Neural progenitor cell (in vitro differentiated cells): ENCODE measurements around the gene KRTAP5-5. TPM values are rescaled to one million over a fixed set of nuclear protein-coding genes. Genes with fewer than 3 reads are reported as not detected.

Source experiments
- DNase-seq: peaks from one replicate; pipeline ENCODE4 v3.0.0-alpha.2; 2016; ENCODE audit warnings: low spot score
- H2AFZ ChIP-seq: fragments of 200-600 bp; sonication (generic); replicated peaks from 2 replicates; pipeline ENCODE4 v1.6.1; 2016; ENCODE audit warnings: antibody characterized with exemption
- H3F3A ChIP-seq: fragments of 200-600 bp; sonication (generic); 2 replicates; pipeline ENCODE4 v1.6.1; 2016; ENCODE audit warnings: antibody characterized with exemption, low read depth
- H3K27ac ChIP-seq: fragments of 200-600 bp; sonication (generic); 2 replicates; pipeline ENCODE4 v1.5.1; 2016; ENCODE audit warnings: mild to moderate bottlenecking
- H3K27me3 ChIP-seq: fragments of 200-600 bp; sonication (generic); 2 replicates; pipeline ENCODE4 v1.6.1; 2016; ENCODE audit warnings: mild to moderate bottlenecking, moderate library complexity
- H3K36me3 ChIP-seq: fragments of 200-600 bp; sonication (generic); 2 replicates; pipeline ENCODE4 v1.5.1; 2016
- H3K4me1 ChIP-seq: fragments of 200-600 bp; sonication (generic); 2 replicates; pipeline ENCODE4 v1.6.1; 2016; ENCODE audit warnings: mixed run types
- H3K4me2 ChIP-seq: fragments of 200-600 bp; sonication (generic); 2 replicates; pipeline ENCODE4 v1.6.1; 2016
- H3K4me3 ChIP-seq: fragments of 200-600 bp; sonication (generic); 2 replicates; pipeline ENCODE4 v1.5.1; 2016
- H3K79me2 ChIP-seq: fragments of 200-600 bp; sonication (generic); 2 replicates; pipeline ENCODE4 v1.6.1; 2016; ENCODE audit warnings: low read depth
- H3K9ac ChIP-seq: fragments of 200-600 bp; sonication (generic); 2 replicates; pipeline ENCODE4 v1.6.1; 2016
- H3K9me3 ChIP-seq: fragments of 200-600 bp; sonication (generic); 2 replicates; pipeline ENCODE4 v1.5.1; 2016; ENCODE audit warnings: low read depth
- H4K20me1 ChIP-seq: fragments of 200-600 bp; sonication (generic); 2 replicates; pipeline ENCODE4 v1.6.1; 2016; ENCODE audit warnings: low read depth
- H3K27ac Mint-ChIP-seq: 3 replicates; pipeline ENCODE4 v1.8.0; 2021; ENCODE audit warnings: mixed read lengths
- H3K27me3 Mint-ChIP-seq: 2 replicates; pipeline ENCODE4 v1.8.0; 2022; ENCODE audit warnings: low read depth, mild to moderate bottlenecking, inconsistent platforms, moderate library complexity, mixed read lengths; ENCODE audit not compliant: insufficient read depth
- H3K36me3 Mint-ChIP-seq: 3 replicates; pipeline ENCODE4 v1.8.0; 2021; ENCODE audit warnings: mixed read lengths
- H3K4me1 Mint-ChIP-seq: 3 replicates; pipeline ENCODE4 v1.8.0; 2021; ENCODE audit warnings: mixed read lengths
- H3K4me3 Mint-ChIP-seq: 3 replicates; pipeline ENCODE4 v1.8.0; 2021; ENCODE audit warnings: mild to moderate bottlenecking, moderate library complexity, mixed read lengths
- H3K9me3 Mint-ChIP-seq: 3 replicates; pipeline ENCODE4 v1.8.0; 2020; ENCODE audit warnings: mixed read lengths
- CTCF ChIP-seq: fragments of 200-600 bp; sonication (generic); IDR thresholded peaks from 2 replicates; pipeline ENCODE4 v1.5.1; 2017; ENCODE audit warnings: antibody characterized with exemption, mild to moderate bottlenecking
- EZH2 ChIP-seq: fragments of 200-600 bp; sonication (generic); IDR thresholded peaks from 2 replicates; pipeline ENCODE4 v1.6.1; 2017; ENCODE audit warnings: antibody characterized with exemption, mild to moderate bottlenecking, moderate library complexity
- EZH2phosphoT487 ChIP-seq: fragments of 200-600 bp; sonication (generic); IDR thresholded peaks from 2 replicates; pipeline ENCODE4 v1.6.1; 2017; ENCODE audit warnings: antibody characterized with exemption
- total RNA-seq: library from RNA; depleted of rRNA; stranded (reverse); fragments of >200 nt; gene quantifications from 2 replicates; pipeline ENCODE4 v1.2.3, GENCODE V29; 2015; ENCODE audit warnings: low replicate concordance

KRTAP5-5 gene
- total RNA-seq, 1 donor from 2014 or later, result not detected

- H3K27me3 Mint-ChIP-seq, result peaks cover 14% of the 10 kb centered on the region
- Histone ChIP-seq H3K27me3 (peaks cover 25% of the 10 kb centered on the region), H3K9me3 (no peaks in the 10 kb centered on the region), H2AFZ (no peak overlapping the region), H3K9ac (no peak overlapping the region), H3K36me3 (no peaks in the 10 kb centered on the region), H3K4me2 (no peak overlapping the region), H4K20me1 (no peaks in the 10 kb centered on the region), H3K4me1 (no peaks in the 10 kb centered on the region), H3K4me3 (no peak overlapping the region), H3K27ac (no peak overlapping the region), H3K79me2 (no peaks in the 10 kb centered on the region), H3F3A (no peaks in the 10 kb centered on the region)
- no peak for DNase-seq
- TF ChIP-seq CTCF (no peak), EZH2 (no peak), EZH2phosphoT487 (no peak)
- H3K4me1 Mint-ChIP-seq, result no peaks in the 10 kb centered on the region
- H3K4me3 Mint-ChIP-seq, result no peak overlapping the region
- no peak overlapping the region for H3K27ac Mint-ChIP-seq
- H3K36me3 Mint-ChIP-seq, result no peaks in the 10 kb centered on the region
- no peaks in the 10 kb centered on the region for H3K9me3 Mint-ChIP-seq
These were observed 25.0 kb downstream of the KRTAP5-5 start for GRCh38 chr11:1654388-1655167.

GRCh38 chr11:1655168-1656060 is 25.8 kb downstream of the KRTAP5-5 start:
- DNase-seq, result no peak

GRCh38 chr11:1656061-1656441 is 26.5 kb downstream of the KRTAP5-5 start:
- Histone ChIP-seq H3K4me1 (no peaks in the 10 kb centered on the region), H3K79me2 (no peaks in the 10 kb centered on the region), H2AFZ (no peak overlapping the region), H3K27ac (no peak overlapping the region), H3K36me3 (no peaks in the 10 kb centered on the region), H3F3A (no peaks in the 10 kb centered on the region), H3K27me3 (peaks cover 19% of the 10 kb centered on the region), H3K9me3 (no peaks in the 10 kb centered on the region), H4K20me1 (no peaks in the 10 kb centered on the region), H3K9ac (no peak overlapping the region), H3K4me3 (no peak overlapping the region), H3K4me2 (no peak overlapping the region)
- Mint-ChIP-seq H3K4me3 (no peak overlapping the region), H3K36me3 (no peaks in the 10 kb centered on the region), H3K9me3 (no peaks in the 10 kb centered on the region), H3K4me1 (peaks cover 7% of the 10 kb centered on the region), H3K27ac (no peak overlapping the region), H3K27me3 (peaks cover 9% of the 10 kb centered on the region)
- DNase-seq, result no peak
- TF ChIP-seq EZH2phosphoT487 (no peak), CTCF (no peak), EZH2 (no peak)

More at GRCh38 chr11:1655168-1656060, 25.8 kb downstream of the KRTAP5-5 start:
- Histone ChIP-seq H3K4me3 (no peak overlapping the region), H3F3A (no peaks in the 10 kb centered on the region), H3K4me2 (no peak overlapping the region), H3K27me3 (peaks cover 25% of the 10 kb centered on the region), H3K79me2 (no peaks in the 10 kb centered on the region), H2AFZ (no peak overlapping the region), H3K36me3 (no peaks in the 10 kb centered on the region), H3K4me1 (no peaks in the 10 kb centered on the region), H3K9ac (no peak overlapping the region), H3K27ac (no peak overlapping the region), H3K9me3 (no peaks in the 10 kb centered on the region), H4K20me1 (no peaks in the 10 kb centered on the region)
- Mint-ChIP-seq H3K27ac (no peak overlapping the region), H3K36me3 (no peaks in the 10 kb centered on the region), H3K9me3 (no peaks in the 10 kb centered on the region), H3K27me3 (peaks cover 9% of the 10 kb centered on the region), H3K4me1 (peaks cover 7% of the 10 kb centered on the region), H3K4me3 (no peak overlapping the region)
- TF ChIP-seq EZH2phosphoT487, result no peak
- TF ChIP-seq CTCF, result no peak
- no peak for TF ChIP-seq EZH2
